Islet precursor cell (in vitro differentiated cells): Measurements from ENCODE around the gene TAF8.

ENCODE experiments used
- DNase-seq: peaks from one replicate; pipeline ENCODE4 v3.0.0-alpha.2; 2018

Gene TAF8

GRCh38 chr6:42066156-42066675 lies 15.9 kb downstream of the TAF8 start:
- DNase-seq = no peak

GRCh38 chr6:42068173-42068572 lies 17.8 kb downstream of the TAF8 start:
- no peak for DNase-seq

GRCh38 chr6:42068872-42069522 lies 18.7 kb downstream of the TAF8 start:
- DNase-seq = no peak

- DNase-seq = no peak
These were observed 21.7 kb downstream of the TAF8 start for GRCh38 chr6:42071881-42072583.

- no peak for DNase-seq
These were observed 23.0 kb downstream of the TAF8 start for GRCh38 chr6:42073287-42073686.

- DNase-seq = peak; percentile 91
These were observed 25.0 kb downstream of the TAF8 start for GRCh38 chr6:42075159-42075838.

- DNase-seq = no peak
These were observed 28.1 kb downstream of the TAF8 start for GRCh38 chr6:42078386-42078785.

- DNase-seq = no peak
These were observed 29.7 kb downstream of the TAF8 start for GRCh38 chr6:42079941-42080464.

GRCh38 chr6:42083530-42083929 lies 33.2 kb downstream of the TAF8 start:
- DNase-seq = no peak

GRCh38 chr6:42084889-42085288 lies 34.6 kb downstream of the TAF8 start:
- DNase-seq = no peak

- no peak for DNase-seq
These were observed 36.0 kb downstream of the TAF8 start for GRCh38 chr6:42086046-42087035.

GRCh38 chr6:42088101-42088591 lies 37.8 kb downstream of the TAF8 start:
- peak; percentile 84 for DNase-seq

- DNase-seq = no peak
These were observed 40.7 kb downstream of the TAF8 start for GRCh38 chr6:42090819-42091717.

- DNase-seq = no peak
These were observed 41.3 kb downstream of the TAF8 start for GRCh38 chr6:42091718-42092023.

GRCh38 chr6:42093582-42094329 lies 43.4 kb downstream of the TAF8 start:
- peak; percentile 67 for DNase-seq

- DNase-seq = no peak
These were observed 44.8 kb downstream of the TAF8 start for GRCh38 chr6:42095094-42095493.

- no peak for DNase-seq
These were observed 45.6 kb downstream of the TAF8 start for GRCh38 chr6:42095776-42096541.

- no peak for DNase-seq
These were observed 49.2 kb downstream of the TAF8 start for GRCh38 chr6:42099340-42100028.
